ENCODE data around the gene SLC12A9.
A peak's percentile ranks its signal among the peaks of the same experiment; 100 is the strongest.

Gene SLC12A9

DNA sequence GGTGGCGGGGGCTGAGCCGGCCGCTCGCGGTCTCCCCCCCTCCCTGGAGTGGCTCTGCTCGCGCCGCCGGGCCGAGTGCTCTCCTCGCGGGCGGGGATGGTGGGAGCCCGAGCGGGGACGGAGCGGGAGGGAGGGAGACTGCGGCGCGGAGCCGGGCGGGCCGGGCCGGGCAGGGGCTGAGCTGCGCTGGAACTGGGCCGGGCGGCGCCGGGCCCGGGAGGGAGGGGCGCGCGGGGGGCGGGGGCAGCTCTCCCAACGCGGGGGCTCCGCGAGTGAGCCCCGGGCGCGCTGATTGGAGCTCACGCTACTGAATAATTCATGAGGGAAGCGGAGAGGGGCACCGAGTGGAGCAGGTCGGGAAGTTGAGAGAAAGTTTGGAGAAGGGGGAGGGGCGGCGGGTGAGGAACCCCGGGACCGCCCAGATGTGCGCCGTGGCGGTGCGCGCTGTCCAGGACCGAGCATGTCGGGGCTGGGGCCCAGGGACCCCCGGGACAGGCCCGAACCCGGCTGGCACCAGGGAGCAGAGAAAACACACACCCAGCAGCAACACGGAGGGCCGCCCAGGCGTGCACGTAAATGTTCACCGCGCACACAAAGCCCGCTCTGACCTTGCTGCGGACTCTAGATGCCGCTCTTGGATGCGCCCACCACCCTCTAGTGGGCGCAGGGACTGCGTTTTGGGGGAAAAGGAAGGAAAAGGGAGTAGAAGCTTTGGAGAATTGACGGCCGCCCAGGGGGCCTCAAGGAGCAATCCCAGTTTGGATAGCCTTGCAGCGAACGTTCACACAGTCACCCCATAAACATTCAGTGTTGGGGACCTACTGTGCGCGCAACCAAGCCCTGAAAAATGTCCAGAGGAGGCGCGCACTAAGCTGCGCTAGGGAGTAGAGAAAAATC, 24.9 kb upstream of the SLC12A9 start, which contains the start of gene EPHB4 (continued):
- TF ChIP-seq ZNF138 (tag by site-specific recombination; IDR thresholded peaks at IDR 0.05; ENCODE audit: borderline replicate concordance) (no peak), ZNF560 (tag by site-specific recombination; IDR thresholded peaks at IDR 0.05; ENCODE audit: borderline replicate concordance) (no peak), ZEB2 (tag by site-specific recombination; IDR thresholded peaks at IDR 0.05) (peak; percentile 93), ZNF544 (tag by site-specific recombination; IDR thresholded peaks at IDR 0.05) (no peak), ZFP3 (tag by site-specific recombination; IDR thresholded peaks at IDR 0.05; ENCODE audit: low read depth) (no peak), ZNF514 (tag by site-specific recombination; IDR thresholded peaks at IDR 0.05) (no peak), HOXC10 (CRISPR knock-in tag; IDR thresholded peaks at IDR 0.05) (no peak), ZNF366 (tag by site-specific recombination; conservative IDR thresholded peaks at IDR 0.05) (0 out of 2 replicates have a peak, but pooled peaks have one; percentile 42), ZNF623 (tag by site-specific recombination; IDR thresholded peaks at IDR 0.05) (no peak), ZNF571 (tag by site-specific recombination; IDR thresholded peaks at IDR 0.05) (no peak), ZSCAN16 (tag by site-specific recombination; IDR thresholded peaks at IDR 0.05) (0 out of 2 replicates have a peak, but pooled peaks have one; percentile 12), ZSCAN30 (tag by site-specific recombination; IDR thresholded peaks at IDR 0.05) (peak; percentile 71; the same call in 1 of the 2 replicates), ZFP69B (tag by site-specific recombination; IDR thresholded peaks at IDR 0.05) (peak; percentile 77; the same call in 1 of the 2 replicates), ZBTB17 (tag by site-specific recombination; IDR thresholded peaks at IDR 0.05) (peak; percentile 71), KLF7 (tag by site-specific recombination; IDR thresholded peaks at IDR 0.05; ENCODE audit: borderline replicate concordance) (peak; percentile 63; the same call in 1 of the 2 replicates), ZNF174 (tag by site-specific recombination; IDR thresholded peaks at IDR 0.05) (no peak), ZNF791 (tag by site-specific recombination; IDR thresholded peaks at IDR 0.05) (no peak), ZBTB7A (tag by site-specific recombination; IDR thresholded peaks at IDR 0.05; ENCODE audit: low read depth) (peak; percentile 80; the same call in 1 of the 2 replicates), GLI2 (tag by site-specific recombination; IDR thresholded peaks at IDR 0.05; ENCODE audit: borderline replicate concordance, low read depth) (no peak), ZNF548 (tag by site-specific recombination; IDR thresholded peaks at IDR 0.05) (no peak), SP3 (tag by site-specific recombination; IDR thresholded peaks at IDR 0.05) (peak; percentile 65; the same call in 1 of the 2 replicates), ZBTB1 (tag by site-specific recombination; IDR thresholded peaks at IDR 0.05) (no peak), ZNF302 (tag by site-specific recombination; IDR thresholded peaks at IDR 0.05; ENCODE audit: low read depth) (no peak), ZNF112 (tag by site-specific recombination; IDR thresholded peaks at IDR 0.05) (no peak), ZFP41 (tag by site-specific recombination; IDR thresholded peaks at IDR 0.05; ENCODE audit: borderline replicate concordance) (no peak), MEIS1 (CRISPR knock-in tag; IDR thresholded peaks at IDR 0.05; ENCODE audit: borderline replicate concordance) (no peak), ZNF248 (tag by site-specific recombination; IDR thresholded peaks at IDR 0.05) (no peak)
- TF ChIP-seq, protein P1, sequence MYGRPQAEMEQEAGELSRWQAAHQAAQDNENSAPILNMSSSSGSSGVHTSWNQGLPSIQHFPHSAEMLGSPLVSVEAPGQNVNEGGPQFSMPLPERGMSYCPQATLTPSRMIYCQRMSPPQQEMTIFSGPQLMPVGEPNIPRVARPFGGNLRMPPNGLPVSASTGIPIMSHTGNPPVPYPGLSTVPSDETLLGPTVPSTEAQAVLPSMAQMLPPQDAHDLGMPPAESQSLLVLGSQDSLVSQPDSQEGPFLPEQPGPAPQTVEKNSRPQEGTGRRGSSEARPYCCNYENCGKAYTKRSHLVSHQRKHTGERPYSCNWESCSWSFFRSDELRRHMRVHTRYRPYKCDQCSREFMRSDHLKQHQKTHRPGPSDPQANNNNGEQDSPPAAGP (tag by site-specific recombination; IDR thresholded peaks at IDR 0.05) = peak; percentile 73; the same call in 1 of the 2 replicates
- TF ChIP-seq, protein P2, sequence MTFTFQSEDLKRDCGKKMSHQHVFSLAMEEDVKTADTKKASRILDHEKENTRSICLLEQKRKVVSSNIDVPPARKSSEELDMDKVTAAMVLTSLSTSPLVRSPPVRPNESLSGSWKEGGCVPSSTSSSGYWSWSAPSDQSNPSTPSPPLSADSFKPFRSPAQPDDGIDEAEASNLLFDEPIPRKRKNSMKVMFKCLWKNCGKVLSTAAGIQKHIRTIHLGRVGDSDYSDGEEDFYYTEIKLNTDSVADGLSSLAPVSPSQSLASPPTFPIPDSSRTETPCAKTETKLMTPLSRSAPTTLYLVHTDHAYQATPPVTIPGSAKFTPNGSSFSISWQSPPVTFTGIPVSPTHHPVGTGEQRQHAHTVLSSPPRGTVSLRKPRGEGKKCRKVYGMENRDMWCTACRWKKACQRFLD (tag by site-specific recombination; IDR thresholded peaks at IDR 0.05) = no peak
- TF ChIP-seq, protein P3, sequence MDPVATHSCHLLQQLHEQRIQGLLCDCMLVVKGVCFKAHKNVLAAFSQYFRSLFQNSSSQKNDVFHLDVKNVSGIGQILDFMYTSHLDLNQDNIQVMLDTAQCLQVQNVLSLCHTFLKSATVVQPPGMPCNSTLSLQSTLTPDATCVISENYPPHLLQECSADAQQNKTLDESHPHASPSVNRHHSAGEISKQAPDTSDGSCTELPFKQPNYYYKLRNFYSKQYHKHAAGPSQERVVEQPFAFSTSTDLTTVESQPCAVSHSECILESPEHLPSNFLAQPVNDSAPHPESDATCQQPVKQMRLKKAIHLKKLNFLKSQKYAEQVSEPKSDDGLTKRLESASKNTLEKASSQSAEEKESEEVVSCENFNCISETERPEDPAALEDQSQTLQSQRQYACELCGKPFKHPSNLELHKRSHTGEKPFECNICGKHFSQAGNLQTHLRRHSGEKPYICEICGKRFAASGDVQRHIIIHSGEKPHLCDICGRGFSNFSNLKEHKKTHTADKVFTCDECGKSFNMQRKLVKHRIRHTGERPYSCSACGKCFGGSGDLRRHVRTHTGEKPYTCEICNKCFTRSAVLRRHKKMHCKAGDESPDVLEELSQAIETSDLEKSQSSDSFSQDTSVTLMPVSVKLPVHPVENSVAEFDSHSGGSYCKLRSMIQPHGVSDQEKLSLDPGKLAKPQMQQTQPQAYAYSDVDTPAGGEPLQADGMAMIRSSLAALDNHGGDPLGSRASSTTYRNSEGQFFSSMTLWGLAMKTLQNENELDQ (tag by site-specific recombination; IDR thresholded peaks at IDR 0.05; ENCODE audit: low read depth) = no peak
- TF ChIP-seq, protein P4, sequence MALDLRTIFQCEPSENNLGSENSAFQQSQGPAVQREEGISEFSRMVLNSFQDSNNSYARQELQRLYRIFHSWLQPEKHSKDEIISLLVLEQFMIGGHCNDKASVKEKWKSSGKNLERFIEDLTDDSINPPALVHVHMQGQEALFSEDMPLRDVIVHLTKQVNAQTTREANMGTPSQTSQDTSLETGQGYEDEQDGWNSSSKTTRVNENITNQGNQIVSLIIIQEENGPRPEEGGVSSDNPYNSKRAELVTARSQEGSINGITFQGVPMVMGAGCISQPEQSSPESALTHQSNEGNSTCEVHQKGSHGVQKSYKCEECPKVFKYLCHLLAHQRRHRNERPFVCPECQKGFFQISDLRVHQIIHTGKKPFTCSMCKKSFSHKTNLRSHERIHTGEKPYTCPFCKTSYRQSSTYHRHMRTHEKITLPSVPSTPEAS (tag by site-specific recombination; IDR thresholded peaks at IDR 0.05) = no peak
- TF ChIP-seq, protein P5, sequence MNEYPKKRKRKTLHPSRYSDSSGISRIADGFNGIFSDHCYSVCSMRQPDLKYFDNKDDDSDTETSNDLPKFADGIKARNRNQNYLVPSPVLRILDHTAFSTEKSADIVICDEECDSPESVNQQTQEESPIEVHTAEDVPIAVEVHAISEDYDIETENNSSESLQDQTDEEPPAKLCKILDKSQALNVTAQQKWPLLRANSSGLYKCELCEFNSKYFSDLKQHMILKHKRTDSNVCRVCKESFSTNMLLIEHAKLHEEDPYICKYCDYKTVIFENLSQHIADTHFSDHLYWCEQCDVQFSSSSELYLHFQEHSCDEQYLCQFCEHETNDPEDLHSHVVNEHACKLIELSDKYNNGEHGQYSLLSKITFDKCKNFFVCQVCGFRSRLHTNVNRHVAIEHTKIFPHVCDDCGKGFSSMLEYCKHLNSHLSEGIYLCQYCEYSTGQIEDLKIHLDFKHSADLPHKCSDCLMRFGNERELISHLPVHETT (tag by site-specific recombination; IDR thresholded peaks at IDR 0.05) = no peak
